CD4-positive, alpha-beta memory T cell (primary cell): ENCODE data around the gene THPO. TPM values are rescaled to one million over a fixed set of nuclear protein-coding genes. Genes with fewer than 3 reads are reported as not detected.

Source experiments
- CTCF ChIA-PET: fragments of 350-600 bp; sonication (Branson Sonifier 250); formaldehyde crosslinking; loops from one replicate; lab custom pipeline; 2021; ENCODE audit warnings: inconsistent platforms; ENCODE audit not compliant: partially characterized antibody; lab: Charles Lee
- POLR2A ChIA-PET: fragments of 350-600 bp; sonication (Branson Sonifier 250); formaldehyde crosslinking; loops from one replicate; lab custom pipeline; 2021; ENCODE audit not compliant: partially characterized antibody; lab: Charles Lee
- DNase-seq, 5 donors: peaks; one replicate each; pipeline versions ENCODE4 v3.0.0 to v3.0.0-alpha.2; 2020 to 2022; ENCODE audit warnings: mixed read lengths in 1 of 5
- H3K27ac ChIP-seq: one replicate; pipeline ENCODE4 v1.7.0; 2013; ENCODE audit warnings: low read depth, low read length
- H3K27me3 ChIP-seq: 2 replicates; pipeline ENCODE4 v1.7.0; 2013; ENCODE audit warnings: mild to moderate bottlenecking, low read length, moderate library complexity; ENCODE audit not compliant: insufficient read depth
- H3K36me3 ChIP-seq: 2 replicates; pipeline ENCODE4 v1.7.0; 2013; ENCODE audit warnings: mild to moderate bottlenecking, low read length, moderate library complexity; ENCODE audit not compliant: insufficient read depth
- H3K4me1 ChIP-seq: 2 replicates; pipeline ENCODE4 v1.7.0; 2013; ENCODE audit warnings: mild to moderate bottlenecking, low read length, moderate library complexity; ENCODE audit not compliant: insufficient read depth
- H3K4me3 ChIP-seq, 2 donors: one replicate each; pipeline ENCODE4 v1.7.0; 2013; ENCODE audit warnings: low read length in 2 of 2, mild to moderate bottlenecking in 1 of 2
- H3K9me3 ChIP-seq, 2 donors: one replicate each; pipeline ENCODE4 v1.7.0; 2013; ENCODE audit warnings: low read length in 2 of 2, control low read depth in 1 of 2; ENCODE audit not compliant: control insufficient read depth in 1 of 2
- H3K27ac Mint-ChIP-seq, 7 donors: one replicate each; pipeline ENCODE4 v1.8.0; 2020 to 2021; ENCODE audit warnings: mixed read lengths in 7 of 7, mild to moderate bottlenecking in 6 of 7, inconsistent platforms in 3 of 7, moderate library complexity in 3 of 7
- H3K27me3 Mint-ChIP-seq, 2 donors: one replicate each; pipeline ENCODE4 v1.8.0; 2020 to 2021; ENCODE audit warnings: mixed read lengths in 2 of 2
- H3K36me3 Mint-ChIP-seq, 2 donors: one replicate each; pipeline ENCODE4 v1.8.0; 2020 to 2021; ENCODE audit warnings: mixed read lengths in 2 of 2, inconsistent platforms in 1 of 2, mild to moderate bottlenecking in 1 of 2
- H3K4me1 Mint-ChIP-seq, 4 donors: one replicate each; pipeline ENCODE4 v1.8.0; 2020 to 2021; ENCODE audit warnings: mixed read lengths in 4 of 4, mild to moderate bottlenecking in 1 of 4
- H3K4me3 Mint-ChIP-seq, 8 donors: one replicate each; pipeline ENCODE4 v1.8.0; 2020 to 2021; ENCODE audit warnings: mixed read lengths in 8 of 8, mild to moderate bottlenecking in 7 of 8, moderate library complexity in 6 of 8, inconsistent platforms in 3 of 8
- H3K9me3 Mint-ChIP-seq, 8 donors: one replicate each; pipeline ENCODE4 v1.8.0; 2020 to 2021; ENCODE audit warnings: mixed read lengths in 8 of 8, mild to moderate bottlenecking in 5 of 8, inconsistent platforms in 3 of 8, moderate library complexity in 1 of 8
- intact Hi-C: fragments of 100-400 bp; cut with micrococcal nuclease; formaldehyde crosslinking; loops from one replicate; pipeline ENCODE4 v1.15.1; 2023
- polyA plus RNA-seq, 2 donors: library from polyadenylated mRNA; unstranded; fragments of 300-500 nt; fragmentation: Illumina TruSeq; gene quantifications; one replicate each; pipeline ENCODE4 v1.2.3, GENCODE V29; 2021
- total RNA-seq, 2 experiments: library from RNA; stranded (reverse); gene quantifications; one replicate each; pipeline ENCODE4 v1.2.3, GENCODE V29; 2021

The THPO gene
- total and polyA plus RNA-seq, 4 experiments from 2014 or later: not detected

GRCh38 chr3:184337981-184338380 is 40.0 kb downstream of the THPO start:
- ChIA-PET CTCF (interaction anchor here (1.0 to 1.5 kb wide), 3 partner anchors 16 to 202 kb away, joined by 3 to 5 read pairs (median 3); no protein-coding TSS in a partner anchor), POLR2A (interaction anchor here (1.1 to 2.7 kb wide), 4 partner anchors 11 to 25 kb away, joined by 3 to 10 read pairs (median 3); partner anchors contain the start of genes CLCN2 and POLR2H)
- Histone ChIP-seq H3K27ac (no peak overlapping the region), H3K4me1 (peaks cover 20% of the 10 kb centered on the region), H3K9me3 (no peaks in the 10 kb centered on the region), H3K4me3 (no peak overlapping the region), H3K27me3 (no peaks in the 10 kb centered on the region), H3K36me3 (peaks cover 13% of the 10 kb centered on the region)
- Mint-ChIP-seq H3K4me3 (peak overlapping the region; percentile 10 to 89 (median 42)), H3K27me3 (no peaks in the 10 kb centered on the region), H3K27ac (peak overlapping the region; percentile 4 to 99 (median 57)), H3K36me3 (peaks cover 16 to 29% of the 10 kb centered on the region in 2 donors), H3K9me3 (no peaks in the 10 kb centered on the region), H3K4me1 (peaks cover 22 to 55% (median 26%) of the 10 kb centered on the region in 4 donors)
- DNase-seq: no peak
- intact Hi-C loops: no loop called here

GRCh38 chr3:184337399-184337714 is 40.6 kb downstream of the THPO start, which contains the start of gene FAM131A:
Gene FAM131A (plus strand): TSS chr3:184337600. CDS start chr3:184337631, 31 bp downstream.
- peak within 1 kb of the TSS; percentile 92 for H3K27ac ChIP-seq

GRCh38 chr3:184336547-184337398 is 41.2 kb downstream of the THPO start:
- peaks cover 20% of the 10 kb centered on the region for H3K4me1 ChIP-seq
- no peaks in the 10 kb centered on the region for H3K9me3 ChIP-seq
- ChIA-PET POLR2A (interaction anchor here (1.0 to 2.7 kb wide), 6 partner anchors 10 to 37 kb away, joined by 3 to 10 read pairs (median 3); partner anchors contain the start of genes CLCN2, POLR2H and PSMD2), CTCF (interaction anchor here (1.1 kb wide), 1 partner anchor 17 kb away, joined by 3 read pairs; no protein-coding TSS in a partner anchor)
- peak overlapping the region; percentile 92 for H3K27ac ChIP-seq
- DNase-seq: peak in 1 of 5 donors; percentile 27
- intact Hi-C loops: no loop called here
- H3K4me1 Mint-ChIP-seq: peaks cover 24 to 55% (median 30%) of the 10 kb centered on the region in 4 donors
- peaks cover 25 to 38% of the 10 kb centered on the region in 2 donors for H3K36me3 Mint-ChIP-seq
- H3K27ac Mint-ChIP-seq: peak overlapping the region; percentile 90 to 99 (median 94)
- peak overlapping the region; percentile 53 to 69 for H3K4me3 ChIP-seq
- H3K4me3 Mint-ChIP-seq: peak overlapping the region; percentile 87 to 92 (median 90)
- no peaks in the 10 kb centered on the region for H3K27me3 ChIP-seq
- H3K27me3 Mint-ChIP-seq: no peaks in the 10 kb centered on the region
- H3K36me3 ChIP-seq: peaks cover 22% of the 10 kb centered on the region
- no peaks in the 10 kb centered on the region for H3K9me3 Mint-ChIP-seq

More at GRCh38 chr3:184337399-184337714, 40.6 kb downstream of the THPO start, which contains the start of gene FAM131A:
- intact Hi-C loops: no loop called here
- Histone ChIP-seq H3K9me3 (no peaks in the 10 kb centered on the region), H3K4me1 (peaks cover 20% of the 10 kb centered on the region), H3K36me3 (peaks cover 16% of the 10 kb centered on the region), H3K4me3 (peak within 1 kb of the TSS; percentile 53 to 69), H3K27me3 (no peaks in the 10 kb centered on the region)
- DNase-seq: no peak
- ChIA-PET CTCF (interaction anchor here (1.1 kb wide), 1 partner anchor 17 kb away, joined by 3 read pairs; no protein-coding TSS in a partner anchor), POLR2A (interaction anchor here (1.0 to 2.7 kb wide), 6 partner anchors 11 to 38 kb away, joined by 3 to 10 read pairs (median 3); partner anchors contain the start of genes CLCN2, POLR2H and PSMD2)
- peak within 1 kb of the TSS; percentile 90 to 99 (median 94) for H3K27ac Mint-ChIP-seq
- no peaks in the 10 kb centered on the region for H3K9me3 Mint-ChIP-seq
- H3K27me3 Mint-ChIP-seq: no peaks in the 10 kb centered on the region
- peaks cover 19 to 32% of the 10 kb centered on the region in 2 donors for H3K36me3 Mint-ChIP-seq
- H3K4me3 Mint-ChIP-seq: peak within 1 kb of the TSS; percentile 87 to 92 (median 90)
- peaks cover 24 to 55% (median 30%) of the 10 kb centered on the region in 4 donors for H3K4me1 Mint-ChIP-seq

- H3K9me3 Mint-ChIP-seq: no peaks in the 10 kb centered on the region
- peak overlapping the region; percentile 94 to 99 (median 98) for H3K27ac Mint-ChIP-seq
- H3K4me3 Mint-ChIP-seq: peak overlapping the region; percentile 87 to 92 (median 90)
- H3K27me3 Mint-ChIP-seq: no peaks in the 10 kb centered on the region
- intact Hi-C loops: loop anchor here (1.0 to 2.0 kb wide), 3 partner anchors 21 to 37 kb away; partner anchors contain the start of gene PSMD2
- Histone ChIP-seq H3K4me3 (peak overlapping the region; percentile 53 to 69), H3K9me3 (no peaks in the 10 kb centered on the region), H3K36me3 (peaks cover 30% of the 10 kb centered on the region), H3K27me3 (no peaks in the 10 kb centered on the region), H3K4me1 (peaks cover 20% of the 10 kb centered on the region), H3K27ac (peak overlapping the region; percentile 92)
- CTCF ChIA-PET: no interaction called here
- POLR2A ChIA-PET: interaction anchor here (0.7 to 2.7 kb wide), 4 partner anchors 20 to 36 kb away, joined by 3 to 10 read pairs (median 4); partner anchors contain the start of genes CLCN2, POLR2H and PSMD2
- DNase-seq: peak; percentile 84 to 89 (median 87)
- H3K4me1 Mint-ChIP-seq: peaks cover 23 to 47% (median 30%) of the 10 kb centered on the region in 4 donors
- peaks cover 33 to 45% of the 10 kb centered on the region in 2 donors for H3K36me3 Mint-ChIP-seq
Observed at GRCh38 chr3:184335661-184336546, 42.1 kb downstream of the THPO start.

- Histone ChIP-seq H3K4me1 (peaks cover 20% of the 10 kb centered on the region), H3K27ac (peak overlapping the region; percentile 92), H3K27me3 (no peaks in the 10 kb centered on the region), H3K9me3 (no peaks in the 10 kb centered on the region), H3K4me3 (peak overlapping the region in 1 of 2 donors; percentile 53), H3K36me3 (peaks cover 31% of the 10 kb centered on the region)
- no peak for DNase-seq
- CTCF ChIA-PET: no interaction called here
- Mint-ChIP-seq H3K27me3 (no peaks in the 10 kb centered on the region), H3K4me3 (peak overlapping the region; percentile 83 to 92 (median 87)), H3K4me1 (peaks cover 23 to 42% (median 30%) of the 10 kb centered on the region in 4 donors), H3K27ac (peak overlapping the region; percentile 94 to 99 (median 98)), H3K36me3 (peaks cover 37 to 49% of the 10 kb centered on the region in 2 donors), H3K9me3 (no peaks in the 10 kb centered on the region)
- POLR2A ChIA-PET: interaction anchor here (0.7 to 1.9 kb wide), 3 partner anchors 19 to 36 kb away, joined by 3 to 4 read pairs (median 4); partner anchors contain the start of gene PSMD2
- intact Hi-C loops: loop anchor here (1.0 to 2.0 kb wide), 3 partner anchors 20 to 36 kb away; partner anchors contain the start of gene PSMD2
Observed at GRCh38 chr3:184335291-184335660, 42.7 kb downstream of the THPO start.

GRCh38 chr3:184334470-184335158 is 43.4 kb downstream of the THPO start:
- Histone ChIP-seq H3K27me3 (no peaks in the 10 kb centered on the region), H3K36me3 (peaks cover 31% of the 10 kb centered on the region), H3K4me1 (peaks cover 20% of the 10 kb centered on the region), H3K27ac (peak overlapping the region; percentile 92), H3K4me3 (no peak overlapping the region), H3K9me3 (no peaks in the 10 kb centered on the region)
- intact Hi-C loops: loop anchor here (1.0 to 2.0 kb wide), 3 partner anchors 19 to 36 kb away; partner anchors contain the start of gene PSMD2
- Mint-ChIP-seq H3K4me1 (peaks cover 24 to 45% (median 30%) of the 10 kb centered on the region in 4 donors), H3K36me3 (peaks cover 40 to 54% of the 10 kb centered on the region in 2 donors), H3K27me3 (no peaks in the 10 kb centered on the region), H3K4me3 (peak overlapping the region in 6 of 8 donors; percentile 26 to 83 (median 59)), H3K27ac (peak overlapping the region; percentile 88 to 99 (median 98)), H3K9me3 (no peaks in the 10 kb centered on the region)
- CTCF ChIA-PET: no interaction called here
- peak; percentile 28 to 83 (median 34) for DNase-seq
- POLR2A ChIA-PET: no interaction called here
